GM19452 (cell line): Measurements from ENCODE around the gene BABAM1.
"Not testable (repeated sequence)": the region's sequence is repeated elsewhere in the genome, so short reads cannot be mapped to it uniquely, and the experiment has no call there.

Experiments used
- ATAC-seq: cut with Tn5 transposase; IDR thresholded peaks from one replicate; pipeline ENCODE4 v1.9.1; 2021; ENCODE audit not compliant: unreplicated experiment

BABAM1 gene

GRCh38 chr19:17266589-17266974 is 661 bp upstream of the BABAM1 start:
- ATAC-seq: peak; percentile 11

DNA sequence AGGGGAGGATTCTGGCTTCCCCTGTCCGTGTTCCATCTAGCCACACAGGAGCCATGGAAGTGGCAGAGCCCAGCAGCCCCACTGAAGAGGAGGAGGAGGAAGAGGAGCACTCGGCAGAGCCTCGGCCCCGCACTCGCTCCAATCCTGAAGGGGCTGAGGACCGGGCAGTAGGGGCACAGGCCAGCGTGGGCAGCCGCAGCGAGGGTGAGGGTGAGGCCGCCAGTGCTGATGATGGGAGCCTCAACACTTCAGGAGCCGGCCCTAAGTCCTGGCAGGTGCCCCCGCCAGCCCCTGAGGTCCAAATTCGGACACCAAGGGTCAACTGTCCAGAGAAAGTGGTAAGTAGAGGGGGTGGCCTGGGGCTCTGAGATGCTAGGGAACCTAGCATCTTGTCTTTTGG is 1.5 kb downstream of the BABAM1 start:
- no peak for ATAC-seq

GRCh38 chr19:17274892-17275291 is 7.6 kb downstream of the BABAM1 start:
- not testable (repeated sequence) for ATAC-seq

GRCh38 chr19:17275441-17276175 is 8.4 kb downstream of the BABAM1 start:
- no peak for ATAC-seq

GRCh38 chr19:17279436-17279835 is 12.2 kb downstream of the BABAM1 start:
- no peak for ATAC-seq

GRCh38 chr19:17281391-17282304 is 14.4 kb downstream of the BABAM1 start, which contains the start of gene ANKLE1:
ANKLE1 (plus strand) TSS chr19:17281901; CDS start chr19:17281921, 20 bp downstream.
- ATAC-seq: no peak

- no peak for ATAC-seq
These were observed 15.4 kb downstream of the BABAM1 start for GRCh38 chr19:17282488-17283125.

GRCh38 chr19:17283504-17283996 is 16.3 kb downstream of the BABAM1 start:
- no peak for ATAC-seq

GRCh38 chr19:17285415-17286135 is 18.3 kb downstream of the BABAM1 start:
- no peak for ATAC-seq

- no peak for ATAC-seq
These were observed 19.0 kb downstream of the BABAM1 start for GRCh38 chr19:17286263-17286662.

DNA sequence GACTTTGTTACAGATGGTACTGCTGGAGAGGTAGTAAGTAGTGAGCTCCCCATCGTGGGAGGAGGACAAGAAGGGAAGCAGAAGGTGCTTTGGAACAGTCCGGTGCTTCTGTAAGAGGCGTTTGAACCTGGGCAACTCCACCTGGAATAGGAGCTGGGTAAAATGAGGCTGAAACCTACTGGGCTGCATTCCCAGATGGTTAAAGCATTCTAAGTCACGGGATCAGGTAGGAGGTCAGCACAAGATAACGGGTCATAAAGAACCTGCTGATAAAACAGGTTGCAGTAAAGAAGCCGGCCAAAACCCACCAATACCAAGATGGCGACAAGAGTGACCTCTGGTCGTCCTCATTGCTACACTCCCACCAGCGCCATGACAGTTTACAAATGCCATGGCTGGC is 19.5 kb downstream of the BABAM1 start:
- no peak for ATAC-seq

DNA sequence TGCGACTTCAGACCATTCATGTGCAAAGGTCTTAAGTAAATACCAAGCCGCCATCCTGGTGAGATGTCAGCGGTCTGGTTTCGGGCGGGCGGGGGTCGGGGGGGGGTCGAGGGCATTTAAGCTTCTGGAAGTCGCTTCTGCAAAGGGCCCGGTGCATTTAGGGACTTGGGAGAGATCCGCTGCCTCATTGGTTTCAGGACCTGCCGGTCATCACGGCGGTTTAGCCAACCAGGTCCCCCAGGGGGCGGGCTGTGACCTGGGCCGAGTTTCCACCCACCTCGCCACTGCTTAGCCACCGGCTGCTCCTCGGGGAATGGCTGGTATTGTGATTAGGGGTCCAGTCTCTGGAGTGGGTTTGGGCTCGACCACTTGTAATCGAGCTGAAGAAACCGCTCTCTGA is 22.2 kb downstream of the BABAM1 start:
- ATAC-seq: no peak

DNA sequence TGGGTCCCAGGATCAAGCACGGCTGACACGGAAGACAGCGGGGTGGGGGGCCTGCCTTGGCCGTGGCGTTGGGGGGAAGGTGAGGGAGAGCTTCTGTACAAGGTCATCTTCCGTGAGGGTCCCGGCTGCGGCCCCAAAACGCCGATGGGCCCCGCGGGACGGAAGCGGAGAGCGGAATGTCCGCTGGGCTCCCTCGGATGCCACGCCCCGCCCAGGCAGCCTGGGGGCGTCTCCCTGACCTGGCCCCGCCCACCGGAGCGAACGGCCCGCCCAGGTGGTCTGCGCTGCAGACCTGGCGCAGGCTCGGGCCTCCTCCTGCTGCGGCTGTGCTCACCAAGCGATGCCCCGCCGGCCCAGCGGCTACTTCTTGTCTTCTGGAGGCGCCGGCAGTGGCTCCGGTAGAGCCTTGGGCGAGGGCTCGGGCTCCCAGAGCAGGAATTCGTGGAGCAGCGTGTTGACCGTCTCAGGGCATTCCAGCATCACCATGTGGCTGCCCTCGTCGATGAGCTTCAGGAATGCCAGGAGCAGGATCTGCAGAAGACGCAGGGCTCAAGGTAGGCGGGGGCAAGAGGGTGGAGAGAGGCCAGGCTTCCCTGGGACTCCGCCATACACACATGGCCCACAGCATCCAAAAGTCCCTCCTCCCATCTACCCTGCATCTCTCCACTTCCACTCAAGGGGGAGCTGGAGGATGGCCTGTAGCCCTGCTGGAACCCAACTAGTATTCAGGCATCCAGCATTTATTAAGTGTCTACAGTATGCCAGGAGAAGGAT is 25.2 kb downstream of the BABAM1 start:
- ATAC-seq: peak; percentile 79

DNA sequence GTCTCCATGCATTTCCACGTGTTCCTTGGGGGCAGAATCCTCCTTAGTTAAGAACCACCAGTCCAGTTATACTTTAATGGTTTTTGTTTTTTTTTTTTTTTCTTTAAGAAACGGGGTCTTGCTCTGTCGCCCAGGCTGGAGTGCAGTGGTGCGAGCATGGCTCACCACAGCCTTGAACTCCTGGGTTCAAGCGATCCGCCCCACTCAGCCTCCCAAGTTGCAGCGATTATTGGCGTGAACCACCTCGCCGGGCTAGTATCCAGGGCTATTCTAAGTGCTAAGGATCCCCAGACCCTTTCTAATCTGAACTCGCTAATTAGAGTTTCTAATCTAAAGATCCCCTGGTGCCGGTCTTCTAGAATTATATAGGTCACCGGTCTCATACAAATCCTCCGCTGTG is 26.4 kb downstream of the BABAM1 start:
- no peak for ATAC-seq

- ATAC-seq: no peak
These were observed 27.0 kb downstream of the BABAM1 start for GRCh38 chr19:17294051-17294891.

DNA sequence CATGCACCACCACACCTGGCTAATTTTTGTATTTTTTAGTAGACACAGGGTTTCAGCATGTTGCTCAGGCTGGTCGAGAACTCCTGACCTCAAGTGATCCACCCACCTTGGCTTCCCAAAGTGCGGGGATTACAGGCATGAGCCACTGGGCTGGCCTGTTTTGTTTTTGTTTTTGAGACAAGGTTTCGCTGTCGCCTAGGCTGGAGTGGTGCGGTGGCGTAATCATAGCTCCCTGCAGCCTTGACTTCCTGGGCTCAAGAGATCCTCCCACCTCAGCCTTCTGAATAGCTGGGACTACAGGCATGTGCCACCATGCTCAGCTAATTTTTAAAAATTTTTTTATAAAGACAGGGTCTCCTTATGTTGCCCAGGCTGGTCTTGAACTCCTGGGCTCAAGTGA is 28.3 kb downstream of the BABAM1 start:
- not testable (repeated sequence) for ATAC-seq

DNA sequence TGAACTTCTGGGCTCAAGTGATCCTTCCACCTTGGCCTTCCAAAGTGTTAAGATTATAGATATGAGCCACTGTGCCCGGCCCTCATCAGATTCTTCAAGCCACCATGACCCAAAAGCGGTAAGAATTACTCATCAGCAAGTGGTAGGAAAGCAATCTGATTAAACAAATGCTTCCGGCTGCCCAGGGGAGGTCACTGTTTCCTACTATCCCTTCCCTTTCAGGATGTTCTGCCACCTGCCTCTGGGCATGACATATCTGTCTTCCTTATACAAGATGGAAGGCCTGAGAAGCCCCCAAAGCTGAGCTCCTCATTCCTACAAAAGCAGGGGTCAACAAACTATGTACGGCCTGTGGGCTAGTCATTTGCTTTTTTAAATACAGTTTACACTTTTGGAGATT is 29.0 kb downstream of the BABAM1 start:
- no peak for ATAC-seq

DNA sequence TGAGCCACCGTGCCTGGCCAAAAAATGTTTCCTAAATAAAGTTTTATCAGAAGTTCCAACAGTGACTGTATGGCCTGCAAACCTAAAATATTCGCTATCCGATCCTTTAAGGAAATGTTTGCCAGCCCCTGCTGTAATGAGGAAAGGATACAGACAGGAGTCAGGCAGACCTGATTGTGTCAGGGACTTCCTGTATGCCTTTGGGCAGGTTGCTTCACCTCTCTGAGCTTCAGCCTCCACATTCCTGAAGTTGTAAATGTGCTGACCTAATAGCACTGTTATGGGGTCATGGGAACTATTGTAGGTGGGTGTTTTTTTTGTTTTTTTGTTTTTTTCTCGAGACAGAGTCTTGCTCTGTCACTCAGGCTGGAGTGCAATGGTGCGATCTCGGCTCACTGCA is 29.7 kb downstream of the BABAM1 start:
- no peak for ATAC-seq

DNA sequence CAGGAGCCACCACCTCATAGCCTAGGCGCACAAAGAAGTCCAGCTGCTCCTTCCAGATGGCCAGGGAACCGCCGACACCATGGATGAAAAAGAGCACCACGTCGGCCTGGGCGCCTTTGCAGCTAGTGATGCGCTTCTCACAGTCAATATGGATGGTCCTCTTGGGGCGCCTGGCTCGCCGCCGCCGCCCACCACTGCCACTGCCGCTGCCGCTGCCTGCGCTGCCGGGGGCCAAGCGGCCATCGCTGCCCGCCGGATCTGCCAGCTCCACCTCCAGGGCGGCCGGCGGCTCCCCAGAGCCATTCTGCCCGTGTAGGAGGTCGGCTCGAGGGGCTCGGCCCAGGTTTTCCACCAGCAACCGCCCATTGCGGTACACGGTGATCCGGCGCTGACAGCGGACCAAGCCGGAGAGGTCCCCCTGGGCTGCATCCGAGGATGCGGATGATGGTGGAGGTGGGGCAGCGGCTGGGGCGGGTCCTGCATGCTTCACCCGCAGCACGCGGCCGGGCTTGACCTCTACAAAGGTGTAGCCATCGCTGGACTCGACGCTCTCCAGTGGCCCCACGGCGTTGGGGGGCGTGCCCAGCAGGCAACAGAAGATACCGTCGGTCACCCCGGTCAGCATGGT is 33.9 kb downstream of the BABAM1 start:
- no peak for ATAC-seq
